Measurements from ENCODE around the gene HLA-DQB2. TPM values are rescaled to one million over a fixed set of nuclear protein-coding genes. Genes with fewer than 3 reads are reported as not detected.
"Not testable (repeated sequence)": the region's sequence is repeated elsewhere in the genome, so short reads cannot be mapped to it uniquely, and the experiment has no call there.

HLA-DQB2 gene
- total RNA-seq, 1 experiment from 2014 or later = not detected

DNA sequence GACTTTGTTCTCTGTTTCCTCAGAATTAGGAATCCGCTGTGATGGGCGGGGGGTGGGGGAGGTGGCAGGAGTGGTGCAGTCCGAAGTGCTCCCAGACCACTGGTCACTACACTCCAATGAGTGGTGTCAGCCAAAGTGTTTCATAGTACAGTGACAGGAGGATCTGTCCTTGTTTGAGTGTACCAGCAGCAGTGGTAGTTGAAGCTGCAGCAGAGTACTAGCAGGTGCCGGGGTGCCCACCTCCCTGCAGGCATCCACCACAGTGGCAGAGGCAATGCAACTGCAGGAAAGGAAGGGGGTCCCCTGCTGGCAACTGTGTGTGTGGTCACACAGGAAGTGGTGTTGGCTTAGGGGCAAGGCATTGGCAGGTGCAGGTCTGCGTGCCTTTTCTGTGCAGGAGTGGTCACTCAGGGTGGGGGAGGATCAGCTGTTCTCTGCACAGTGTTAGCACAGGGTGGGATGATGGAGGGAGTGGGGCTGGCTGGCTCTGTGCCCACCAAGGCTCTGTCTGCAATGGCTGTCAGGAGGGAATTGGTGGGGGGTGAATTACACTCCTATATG lies 43.8 kb upstream of the HLA-DQB2 start:
- CTCF ChIA-PET = no interaction called here
- TF ChIP-seq TCF7L2 (IDR thresholded peaks at IDR 0.05; ENCODE audit: low read depth, low read length) = no peak
- no peak for TF ChIP-seq SIN3A (IDR thresholded peaks at IDR 0.05; ENCODE audit: borderline replicate concordance, insufficient read depth, low read depth, low read length)
- TF ChIP-seq POLR2AphosphoS5 (IDR thresholded peaks at IDR 0.05; ENCODE audit: low read depth, low read length) = no peak
- TF ChIP-seq, protein P1, sequence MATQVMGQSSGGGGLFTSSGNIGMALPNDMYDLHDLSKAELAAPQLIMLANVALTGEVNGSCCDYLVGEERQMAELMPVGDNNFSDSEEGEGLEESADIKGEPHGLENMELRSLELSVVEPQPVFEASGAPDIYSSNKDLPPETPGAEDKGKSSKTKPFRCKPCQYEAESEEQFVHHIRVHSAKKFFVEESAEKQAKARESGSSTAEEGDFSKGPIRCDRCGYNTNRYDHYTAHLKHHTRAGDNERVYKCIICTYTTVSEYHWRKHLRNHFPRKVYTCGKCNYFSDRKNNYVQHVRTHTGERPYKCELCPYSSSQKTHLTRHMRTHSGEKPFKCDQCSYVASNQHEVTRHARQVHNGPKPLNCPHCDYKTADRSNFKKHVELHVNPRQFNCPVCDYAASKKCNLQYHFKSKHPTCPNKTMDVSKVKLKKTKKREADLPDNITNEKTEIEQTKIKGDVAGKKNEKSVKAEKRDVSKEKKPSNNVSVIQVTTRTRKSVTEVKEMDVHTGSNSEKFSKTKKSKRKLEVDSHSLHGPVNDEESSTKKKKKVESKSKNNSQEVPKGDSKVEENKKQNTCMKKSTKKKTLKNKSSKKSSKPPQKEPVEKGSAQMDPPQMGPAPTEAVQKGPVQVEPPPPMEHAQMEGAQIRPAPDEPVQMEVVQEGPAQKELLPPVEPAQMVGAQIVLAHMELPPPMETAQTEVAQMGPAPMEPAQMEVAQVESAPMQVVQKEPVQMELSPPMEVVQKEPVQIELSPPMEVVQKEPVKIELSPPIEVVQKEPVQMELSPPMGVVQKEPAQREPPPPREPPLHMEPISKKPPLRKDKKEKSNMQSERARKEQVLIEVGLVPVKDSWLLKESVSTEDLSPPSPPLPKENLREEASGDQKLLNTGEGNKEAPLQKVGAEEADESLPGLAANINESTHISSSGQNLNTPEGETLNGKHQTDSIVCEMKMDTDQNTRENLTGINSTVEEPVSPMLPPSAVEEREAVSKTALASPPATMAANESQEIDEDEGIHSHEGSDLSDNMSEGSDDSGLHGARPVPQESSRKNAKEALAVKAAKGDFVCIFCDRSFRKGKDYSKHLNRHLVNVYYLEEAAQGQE (IDR thresholded peaks at IDR 0.05; ENCODE audit: insufficient read depth in 1 of 2, low read depth in 2 of 2, low read length in 1 of 2) = no peak
- TF ChIP-seq, protein P2, sequence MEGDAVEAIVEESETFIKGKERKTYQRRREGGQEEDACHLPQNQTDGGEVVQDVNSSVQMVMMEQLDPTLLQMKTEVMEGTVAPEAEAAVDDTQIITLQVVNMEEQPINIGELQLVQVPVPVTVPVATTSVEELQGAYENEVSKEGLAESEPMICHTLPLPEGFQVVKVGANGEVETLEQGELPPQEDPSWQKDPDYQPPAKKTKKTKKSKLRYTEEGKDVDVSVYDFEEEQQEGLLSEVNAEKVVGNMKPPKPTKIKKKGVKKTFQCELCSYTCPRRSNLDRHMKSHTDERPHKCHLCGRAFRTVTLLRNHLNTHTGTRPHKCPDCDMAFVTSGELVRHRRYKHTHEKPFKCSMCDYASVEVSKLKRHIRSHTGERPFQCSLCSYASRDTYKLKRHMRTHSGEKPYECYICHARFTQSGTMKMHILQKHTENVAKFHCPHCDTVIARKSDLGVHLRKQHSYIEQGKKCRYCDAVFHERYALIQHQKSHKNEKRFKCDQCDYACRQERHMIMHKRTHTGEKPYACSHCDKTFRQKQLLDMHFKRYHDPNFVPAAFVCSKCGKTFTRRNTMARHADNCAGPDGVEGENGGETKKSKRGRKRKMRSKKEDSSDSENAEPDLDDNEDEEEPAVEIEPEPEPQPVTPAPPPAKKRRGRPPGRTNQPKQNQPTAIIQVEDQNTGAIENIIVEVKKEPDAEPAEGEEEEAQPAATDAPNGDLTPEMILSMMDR (IDR thresholded peaks at IDR 0.05) = no peak
- Histone ChIP-seq H3K36me3 (ENCODE audit: control insufficient read depth, insufficient read depth, low read length) (no peaks in the 10 kb centered on the region), H3K4me1 (ENCODE audit: control insufficient read depth, insufficient read depth, low read length) (no peaks in the 10 kb centered on the region), H3K27ac (ENCODE audit: low read length) (no peak overlapping the region), H3K4me3 (ENCODE audit: low read depth in 2 of 2, low read length in 2 of 2) (no peak overlapping the region), H3K27me3 (ENCODE audit: control insufficient read depth, insufficient read depth, low read length) (peaks cover 8% of the 10 kb centered on the region), H3K9me3 (ENCODE audit: control insufficient read depth, insufficient read depth, low read depth, low read length) (no peaks in the 10 kb centered on the region)
- in situ Hi-C loops (cut with HindIII; ENCODE audit: low pct_unique_long_range_greater_than_20kb, low sequenced_read_pairs) (no loop called here), intact Hi-C loops (cut with micrococcal nuclease; ENCODE audit: unreplicated experiment) (no loop called here)
- BruUV-seq (replicated peaks) = no TSS peak
- no peak for ATAC-seq
- POLR2A ChIA-PET = no interaction called here
- DNase-seq (ENCODE audit: low read depth, low spot score) = no peak

GRCh38 chr6:32805404-32805803 lies 42.1 kb upstream of the HLA-DQB2 start:
- CTCF ChIA-PET; POLR2A ChIA-PET; H3K4me1 ChIP-seq (ENCODE audit: control insufficient read depth, insufficient read depth, low read length); H3K36me3 ChIP-seq (ENCODE audit: control insufficient read depth, insufficient read depth, low read length); intact Hi-C loops (cut with micrococcal nuclease; ENCODE audit: unreplicated experiment); H3K27ac ChIP-seq (ENCODE audit: low read length); ATAC-seq; H3K9me3 ChIP-seq (ENCODE audit: control insufficient read depth, insufficient read depth, low read depth, low read length); H3K4me3 ChIP-seq (ENCODE audit: low read depth in 2 of 2, low read length in 2 of 2); in situ Hi-C loops (cut with HindIII; ENCODE audit: low pct_unique_long_range_greater_than_20kb, low sequenced_read_pairs); BruUV-seq (replicated peaks); DNase-seq (ENCODE audit: low read depth, low spot score): not testable (repeated sequence)
- peaks cover 20% of the 10 kb centered on the region for H3K27me3 ChIP-seq (ENCODE audit: control insufficient read depth, insufficient read depth, low read length)

- no peaks in the 10 kb centered on the region for H3K4me1 ChIP-seq (ENCODE audit: control insufficient read depth, insufficient read depth, low read length)
- in situ Hi-C loops (cut with HindIII; ENCODE audit: low pct_unique_long_range_greater_than_20kb, low sequenced_read_pairs) = no loop called here
- no peak for ATAC-seq
- CTCF ChIA-PET = interaction anchor here (0.6 kb wide), 1 partner anchor 65 kb away, joined by 3 read pairs; no protein-coding TSS in a partner anchor
- TF ChIP-seq TCF7L2 (IDR thresholded peaks at IDR 0.05; ENCODE audit: low read depth, low read length) = no peak
- TF ChIP-seq SIN3A (IDR thresholded peaks at IDR 0.05; ENCODE audit: borderline replicate concordance, insufficient read depth, low read depth, low read length) = no peak
- TF ChIP-seq, protein P1 (IDR thresholded peaks at IDR 0.05; ENCODE audit: insufficient read depth in 1 of 2, low read depth in 2 of 2, low read length in 1 of 2) = no peak
- TF ChIP-seq, protein P2 (IDR thresholded peaks at IDR 0.05) = no peak
- no peak for TF ChIP-seq POLR2AphosphoS5 (IDR thresholded peaks at IDR 0.05; ENCODE audit: low read depth, low read length)
- DNase-seq (ENCODE audit: low read depth, low spot score) = no peak
- H3K27ac ChIP-seq (ENCODE audit: low read length) = no peak overlapping the region
- H3K27me3 ChIP-seq (ENCODE audit: control insufficient read depth, insufficient read depth, low read length) = peaks cover 22% of the 10 kb centered on the region
- intact Hi-C loops (cut with micrococcal nuclease; ENCODE audit: unreplicated experiment) = no loop called here
- POLR2A ChIA-PET = no interaction called here
- no TSS peak for BruUV-seq (replicated peaks)
- no peak overlapping the region for H3K4me3 ChIP-seq (ENCODE audit: low read depth in 2 of 2, low read length in 2 of 2)
- no peaks in the 10 kb centered on the region for H3K9me3 ChIP-seq (ENCODE audit: control insufficient read depth, insufficient read depth, low read depth, low read length)
- no peaks in the 10 kb centered on the region for H3K36me3 ChIP-seq (ENCODE audit: control insufficient read depth, insufficient read depth, low read length)
Observed at GRCh38 chr6:32803416-32803815, 40.1 kb upstream of the HLA-DQB2 start.

Measured in Panc1 (cell line).